ENCODE data around the gene SFXN5. TPM values are rescaled to one million over a fixed set of nuclear protein-coding genes. Genes with fewer than 3 reads are reported as not detected.
A peak's percentile ranks its signal among the peaks of the same experiment; 100 is the strongest.
"Not testable (repeated sequence)": the region's sequence is repeated elsewhere in the genome, so short reads cannot be mapped to it uniquely, and the experiment has no call there.

Gene SFXN5, protein sequence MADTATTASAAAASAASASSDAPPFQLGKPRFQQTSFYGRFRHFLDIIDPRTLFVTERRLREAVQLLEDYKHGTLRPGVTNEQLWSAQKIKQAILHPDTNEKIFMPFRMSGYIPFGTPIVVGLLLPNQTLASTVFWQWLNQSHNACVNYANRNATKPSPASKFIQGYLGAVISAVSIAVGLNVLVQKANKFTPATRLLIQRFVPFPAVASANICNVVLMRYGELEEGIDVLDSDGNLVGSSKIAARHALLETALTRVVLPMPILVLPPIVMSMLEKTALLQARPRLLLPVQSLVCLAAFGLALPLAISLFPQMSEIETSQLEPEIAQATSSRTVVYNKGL
- total RNA-seq (2014; rRNA removed; shearing (Covaris generic)): 8.6 and 11.1 TPM in 2 replicates

DNA sequence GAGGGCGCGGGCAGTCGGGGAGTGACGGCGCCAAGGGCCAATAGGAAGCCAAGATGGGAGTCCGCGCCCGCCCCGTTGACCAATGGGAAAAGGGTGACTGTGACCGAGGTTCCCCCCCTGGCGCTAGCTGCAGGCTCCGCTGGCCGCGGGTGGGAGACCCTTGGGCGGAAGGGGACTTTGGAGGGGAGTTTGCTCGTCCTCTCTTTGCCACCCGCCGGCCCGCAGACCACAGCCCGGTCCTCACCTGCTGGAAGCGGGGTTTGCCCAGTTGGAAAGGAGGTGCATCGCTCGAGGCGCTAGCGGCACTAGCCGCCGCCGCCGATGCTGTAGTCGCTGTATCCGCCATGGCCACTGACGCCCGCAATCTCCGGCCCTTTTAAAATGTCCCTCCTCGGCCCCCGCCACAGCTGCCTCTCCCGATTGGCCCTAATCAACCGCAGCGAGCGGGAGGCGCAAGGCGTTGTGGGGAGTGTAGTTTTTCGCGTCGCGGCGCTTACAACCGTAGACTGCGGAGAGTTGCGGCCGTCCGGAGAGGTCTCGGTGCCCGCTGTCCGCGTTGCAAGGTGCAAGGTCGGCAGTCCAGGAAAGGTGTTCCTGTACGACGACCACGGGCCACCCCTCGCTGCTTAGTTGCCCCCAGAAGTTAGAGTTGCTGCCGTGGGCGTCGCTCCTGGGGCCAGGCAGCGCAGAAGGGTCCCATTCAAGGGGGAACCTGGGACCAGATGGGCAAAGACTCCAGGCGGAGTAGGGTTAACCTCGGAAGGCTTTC, at the start of gene SFXN5:
SFXN5 (minus strand) TSS at position 353 of the 769 bp plus-strand sequence; CDS start at position 346, 7 bp downstream.
- peak; percentile 92 for DNase-seq (ENCODE audit: low spot score)

DNA sequence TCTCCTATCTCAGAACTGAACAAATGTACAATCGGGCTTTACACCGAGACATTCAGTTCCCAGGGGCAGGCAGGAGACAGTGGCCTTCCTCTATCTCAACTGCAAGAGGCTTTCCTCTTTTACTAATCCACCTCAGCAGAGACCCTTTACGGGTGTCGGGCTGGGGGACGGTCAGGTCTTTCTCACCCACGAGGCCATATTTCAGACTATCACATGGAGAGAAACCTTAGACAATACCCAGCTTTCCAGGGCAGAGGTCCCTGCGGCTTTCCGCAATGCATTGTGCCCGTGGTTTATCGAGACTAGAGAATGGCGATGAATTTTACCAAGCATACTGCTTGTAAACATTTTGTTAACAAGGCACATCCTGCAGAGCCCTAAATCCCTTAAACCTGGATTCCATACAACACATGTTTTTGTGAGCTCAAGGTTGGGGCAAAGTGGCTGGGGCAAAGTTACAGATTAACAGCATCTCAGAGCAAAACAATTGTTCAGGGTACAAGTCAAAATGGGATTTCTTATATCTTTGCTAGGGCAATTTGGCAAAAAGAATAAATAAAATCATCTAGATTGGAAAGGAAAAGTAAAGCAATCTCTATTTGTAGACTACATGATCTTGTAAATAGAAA, 48.2 kb upstream of the SFXN5 start:
- DNase-seq (ENCODE audit: low spot score): not testable (repeated sequence)

- DNase-seq (ENCODE audit: low spot score): no peak
Measured at GRCh38 chr2:73117441-73117840, 45.9 kb upstream of the SFXN5 start.

DNA sequence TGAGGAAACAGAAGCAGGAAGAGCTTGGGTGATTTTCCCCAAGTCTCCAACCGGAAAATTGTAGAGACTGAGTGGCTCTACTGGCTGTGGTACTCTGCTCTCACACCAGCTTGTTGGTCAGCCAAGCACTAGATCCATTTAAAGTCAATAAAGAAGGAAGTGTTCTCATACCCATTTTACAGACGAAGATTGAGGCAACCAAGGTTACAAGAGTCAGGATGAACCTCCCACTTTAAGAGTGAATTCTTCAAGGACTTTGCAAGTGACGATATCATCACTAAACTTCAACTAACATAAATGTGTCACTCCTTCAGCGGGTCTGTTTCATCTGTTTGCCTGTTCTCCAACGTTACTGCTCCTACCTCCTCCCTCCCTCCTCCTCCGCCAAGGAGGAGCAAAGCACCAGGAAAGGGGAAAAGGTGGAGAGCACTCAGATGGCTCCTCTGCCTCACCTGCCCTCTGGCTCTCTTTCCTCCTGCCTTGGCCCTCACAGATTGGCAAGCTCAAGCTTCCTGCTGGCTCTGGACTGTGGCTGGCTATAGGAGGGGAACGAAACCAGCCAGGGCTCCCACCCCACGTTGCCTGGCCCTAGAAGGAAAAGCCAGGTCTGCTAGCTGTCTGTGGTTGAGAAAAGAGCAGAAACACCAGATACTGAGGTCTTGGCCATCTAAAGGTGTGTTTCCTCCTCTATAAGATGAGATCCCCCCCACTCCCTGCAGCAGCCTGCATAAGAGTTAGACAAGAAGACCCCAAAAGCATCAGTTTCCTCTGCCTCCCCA, 44.9 kb upstream of the SFXN5 start:
- DNase-seq (ENCODE audit: low spot score): no peak

- DNase-seq (ENCODE audit: low spot score): no peak
Measured at GRCh38 chr2:73114273-73114867, 42.9 kb upstream of the SFXN5 start.

- peak; percentile 56 for DNase-seq (ENCODE audit: low spot score)
Measured at GRCh38 chr2:73112913-73113854, 41.7 kb upstream of the SFXN5 start, which contains the start of gene RAB11FIP5. Gene RAB11FIP5, minus strand, starts transcription at chr2:73112948. Its CDS starts 171 bp downstream, at chr2:73112777.

DNA sequence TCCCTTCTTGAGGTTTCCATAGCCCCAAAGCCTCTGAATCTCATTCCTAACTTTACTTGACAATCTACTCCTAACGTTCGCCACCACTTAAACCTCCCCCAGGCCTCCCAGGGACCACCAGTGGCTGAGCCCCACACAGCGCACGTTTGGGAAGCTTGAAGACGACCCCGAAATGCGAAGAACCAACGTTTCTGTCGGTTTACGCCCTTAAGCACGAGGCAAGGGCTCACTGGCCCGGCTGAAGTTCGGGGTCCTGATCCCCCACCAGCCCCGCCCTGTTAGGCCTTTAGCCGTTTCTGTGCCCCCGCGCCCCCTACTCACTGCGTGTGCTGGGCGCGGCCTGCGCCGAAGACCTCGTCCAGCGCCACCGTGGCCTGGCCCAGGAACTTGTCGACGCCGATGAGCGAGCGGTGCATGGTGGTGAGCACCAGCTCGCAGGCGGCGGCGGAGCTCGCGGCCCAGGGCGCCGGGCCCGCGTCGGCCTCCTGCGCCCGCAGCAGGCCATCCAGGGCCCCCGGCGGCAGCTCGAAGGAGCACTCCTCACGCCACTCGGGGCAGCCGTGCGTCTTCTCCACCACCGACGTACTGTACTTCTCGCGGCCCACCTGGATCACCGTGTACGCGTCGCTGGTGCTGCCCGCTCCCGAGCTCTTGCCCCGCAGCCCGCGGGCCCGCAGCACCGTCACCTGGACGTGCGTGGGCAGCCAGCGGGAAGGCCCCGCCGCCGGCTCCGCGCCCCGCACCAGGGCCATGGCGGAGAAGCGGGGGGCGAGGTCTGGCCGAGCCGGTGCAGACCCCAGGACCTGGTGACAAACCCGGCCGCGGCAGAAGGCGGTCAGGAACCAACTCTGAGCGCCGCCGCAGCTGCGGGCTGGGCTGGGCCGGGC, 40.8 kb upstream of the SFXN5 start:
- no peak for DNase-seq (ENCODE audit: low spot score)

- peak; percentile 42 for DNase-seq (ENCODE audit: low spot score)
Measured at GRCh38 chr2:73111073-73112025, 39.8 kb upstream of the SFXN5 start.

DNA sequence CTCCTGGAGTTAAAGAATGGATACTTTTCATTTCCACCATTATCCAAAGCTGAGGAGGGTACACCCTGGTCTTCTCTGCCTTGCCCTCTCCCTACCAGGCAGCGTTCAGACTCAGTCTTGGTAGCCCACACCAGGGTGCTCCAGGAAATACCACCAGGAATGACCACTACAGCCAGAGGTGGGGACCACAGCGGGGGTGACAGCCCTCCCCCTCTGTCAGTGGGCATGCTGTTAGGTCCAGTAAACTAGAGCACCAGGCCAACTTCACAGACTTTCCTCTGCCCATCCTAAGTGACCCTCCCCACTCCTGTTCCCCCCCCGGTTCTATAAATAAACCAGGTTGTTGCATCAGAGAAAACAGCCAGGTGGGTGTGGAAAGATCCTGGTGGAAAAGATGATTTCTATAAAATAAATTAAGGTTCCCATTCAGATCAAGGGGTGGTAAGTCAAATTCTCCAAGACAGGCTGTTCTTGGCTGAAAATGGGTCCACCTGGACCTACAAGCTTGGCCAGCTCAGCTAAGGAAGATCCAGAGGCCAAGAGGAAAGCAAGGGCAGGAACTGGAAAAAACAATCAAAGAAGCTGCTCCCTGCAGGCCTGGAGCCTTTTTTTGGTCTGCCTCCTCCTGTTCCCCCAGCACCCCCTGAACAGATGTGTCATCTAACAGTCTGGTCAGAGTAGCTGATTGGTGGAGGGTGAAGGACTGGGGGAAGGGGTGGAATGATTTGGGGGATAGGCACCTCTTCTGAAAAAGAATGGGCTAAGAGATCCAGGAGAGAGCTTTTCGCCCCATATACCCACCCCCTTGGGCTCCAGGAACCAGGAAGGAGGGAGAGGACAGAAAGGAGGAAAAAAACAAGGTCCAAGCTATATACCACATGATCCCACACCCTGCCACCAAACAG, 38.9 kb upstream of the SFXN5 start:
- DNase-seq (ENCODE audit: low spot score): no peak

DNA sequence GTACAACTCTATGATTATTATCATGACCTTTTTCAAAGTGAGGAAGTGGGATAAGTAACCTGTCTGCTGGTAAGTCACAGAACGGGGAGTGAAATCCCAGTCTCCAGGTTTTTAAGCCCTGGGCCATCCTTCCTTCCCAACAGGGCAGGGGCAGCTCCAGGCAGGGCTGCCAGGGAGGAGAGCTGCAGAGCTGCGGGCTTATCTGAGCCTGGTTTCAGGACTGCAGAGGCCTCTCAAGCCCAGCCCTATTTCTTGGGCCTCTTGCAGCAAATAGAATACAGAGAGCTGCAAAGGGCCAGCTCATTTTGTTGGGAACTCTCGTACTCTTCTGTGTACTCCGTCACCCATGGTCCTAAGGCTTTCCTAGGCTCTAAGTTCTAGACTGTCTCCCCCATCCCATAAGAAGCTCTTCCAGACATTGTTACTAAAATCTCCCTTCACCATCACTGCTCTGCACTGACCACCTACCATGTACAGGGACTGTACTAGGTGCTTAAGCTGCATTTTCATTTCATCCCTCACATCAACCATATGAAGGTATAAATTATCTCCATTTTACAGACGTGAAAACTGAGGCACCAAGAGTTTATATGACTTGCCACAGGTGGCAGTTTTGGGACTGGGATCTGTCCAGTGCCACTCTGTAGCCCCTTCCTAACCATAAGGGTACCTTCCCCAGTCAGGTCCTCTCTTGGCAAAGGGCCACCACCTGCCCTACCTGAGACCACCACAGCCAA, 38.1 kb upstream of the SFXN5 start:
- DNase-seq (ENCODE audit: low spot score): no peak

DNA sequence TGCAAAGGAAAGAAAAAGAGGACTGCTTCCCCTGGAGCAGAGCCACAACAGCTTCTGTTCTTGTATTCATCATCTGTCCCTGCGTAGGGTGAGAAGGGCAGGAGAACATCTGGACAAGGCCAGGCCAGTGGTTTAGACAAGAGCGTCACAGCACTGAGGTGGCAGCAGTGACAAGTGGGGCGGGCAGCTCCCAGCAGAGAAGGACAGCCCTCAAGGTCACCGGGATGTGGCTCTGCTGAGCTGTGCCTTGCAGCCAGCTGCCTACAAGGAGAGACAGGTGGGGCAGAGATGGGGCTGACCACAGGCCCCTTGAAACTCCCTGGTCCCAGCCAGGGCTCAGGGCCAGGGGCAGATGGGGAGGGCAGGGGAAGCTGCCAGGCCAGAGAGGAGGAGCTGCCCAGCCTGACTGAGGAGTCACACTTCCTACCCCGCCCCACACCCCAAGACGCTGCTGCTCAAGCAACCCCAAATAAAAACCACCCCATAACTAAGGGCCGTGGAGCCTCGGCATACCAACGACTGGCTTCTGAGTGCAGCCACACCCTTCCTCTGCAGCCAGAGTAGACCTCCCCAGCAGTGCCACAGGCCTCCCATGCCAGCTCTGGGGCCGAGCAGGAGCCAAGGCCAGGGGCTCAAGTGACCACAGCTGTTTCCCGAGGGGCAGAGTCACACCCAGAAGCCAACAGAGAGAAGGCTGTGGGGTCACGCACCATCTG, 35.9 kb upstream of the SFXN5 start:
- DNase-seq (ENCODE audit: low spot score): no peak

- DNase-seq (ENCODE audit: low spot score): no peak
Measured at GRCh38 chr2:73106791-73107190, 35.3 kb upstream of the SFXN5 start.

- DNase-seq (ENCODE audit: low spot score): no peak
Measured at GRCh38 chr2:73105511-73105971, 34.0 kb upstream of the SFXN5 start.

DNA sequence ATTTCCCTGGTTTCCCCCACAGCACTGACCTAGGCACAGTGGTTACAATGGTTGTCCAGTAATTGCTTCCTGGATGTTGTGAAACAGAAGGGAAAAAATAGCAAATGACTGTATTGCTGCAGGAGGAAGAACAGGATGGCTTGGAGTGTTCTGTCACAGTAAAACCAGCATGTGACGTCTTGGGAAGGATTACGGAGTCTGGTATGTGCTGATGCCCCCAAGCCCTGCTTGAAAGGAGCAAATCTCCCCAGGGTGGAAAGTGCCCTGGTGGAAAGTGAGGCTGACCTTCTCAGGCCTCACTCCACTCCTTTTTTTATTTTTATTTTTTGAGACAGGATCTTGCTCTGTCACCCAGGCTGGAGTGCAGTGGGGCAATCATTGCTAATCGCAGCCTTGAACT, 33.4 kb upstream of the SFXN5 start:
- no peak for DNase-seq (ENCODE audit: low spot score)

- DNase-seq (ENCODE audit: low spot score): no peak
Measured at GRCh38 chr2:73103018-73103542, 31.6 kb upstream of the SFXN5 start.
